Measurements from ENCODE around the gene NEBL. TPM values are rescaled to one million over a fixed set of nuclear protein-coding genes. Genes with fewer than 3 reads are reported as not detected.

Gene NEBL
- total and polyA plus RNA-seq, 3 experiments from 2014 or later, result 0.11 to 0.15 TPM; not detected in 1

GRCh38 chr10:20883552-20883951 lies 13.6 kb downstream of the NEBL start:
- Histone ChIP-seq H3K4me1 (ENCODE audit: insufficient read depth, low read length) (no peaks in the 10 kb centered on the region), H3K4me3 (ENCODE audit: low read length) (no peak overlapping the region), H3K27ac (ENCODE audit: low read depth, low read length) (no peak overlapping the region), H3K27me3 (ENCODE audit: insufficient read depth, low read length, poor library complexity, severe bottlenecking) (no peaks in the 10 kb centered on the region), H3K36me3 (ENCODE audit: insufficient read depth, low read length) (no peaks in the 10 kb centered on the region), H3K9me3 (ENCODE audit: low read length) (no peaks in the 10 kb centered on the region)
- Mint-ChIP-seq H3K4me3 (no peak overlapping the region), H3K27me3 (no peaks in the 10 kb centered on the region), H3K4me1 (no peaks in the 10 kb centered on the region), H3K9me3 (peaks cover 0 to 5% (median 1%) of the 10 kb centered on the region in 5 donors), H3K27ac (no peak overlapping the region), H3K36me3 (no peaks in the 10 kb centered on the region)
- ChIA-PET CTCF (no interaction called here), POLR2A (no interaction called here)
- DNase-seq, result no peak

- Mint-ChIP-seq H3K4me1 (no peaks in the 10 kb centered on the region), H3K27me3 (no peaks in the 10 kb centered on the region), H3K4me3 (no peak overlapping the region), H3K36me3 (no peaks in the 10 kb centered on the region), H3K27ac (no peak overlapping the region), H3K9me3 (peaks cover 0 to 13% (median 1%) of the 10 kb centered on the region in 5 donors)
- Histone ChIP-seq H3K27ac (ENCODE audit: low read depth, low read length) (no peak overlapping the region), H3K9me3 (ENCODE audit: low read length) (no peaks in the 10 kb centered on the region), H3K27me3 (ENCODE audit: insufficient read depth, low read length, poor library complexity, severe bottlenecking) (no peaks in the 10 kb centered on the region), H3K4me3 (ENCODE audit: low read length) (no peak overlapping the region), H3K4me1 (ENCODE audit: insufficient read depth, low read length) (no peaks in the 10 kb centered on the region), H3K36me3 (ENCODE audit: insufficient read depth, low read length) (no peaks in the 10 kb centered on the region)
- ChIA-PET POLR2A (no interaction called here), CTCF (no interaction called here)
- no peak for DNase-seq
These were observed 15.0 kb downstream of the NEBL start for GRCh38 chr10:20882091-20882490.

GRCh38 chr10:20879136-20879535 lies 18.0 kb downstream of the NEBL start:
- Mint-ChIP-seq H3K4me3 (no peak overlapping the region), H3K9me3 (peaks cover 0 to 13% (median 3%) of the 10 kb centered on the region in 5 donors), H3K27me3 (no peaks in the 10 kb centered on the region), H3K27ac (no peak overlapping the region), H3K36me3 (no peaks in the 10 kb centered on the region), H3K4me1 (no peaks in the 10 kb centered on the region)
- Histone ChIP-seq H3K27ac (ENCODE audit: low read depth, low read length) (no peak overlapping the region), H3K9me3 (ENCODE audit: low read length) (no peaks in the 10 kb centered on the region), H3K4me3 (ENCODE audit: low read length) (no peak overlapping the region), H3K4me1 (ENCODE audit: insufficient read depth, low read length) (no peaks in the 10 kb centered on the region), H3K27me3 (ENCODE audit: insufficient read depth, low read length, poor library complexity, severe bottlenecking) (no peaks in the 10 kb centered on the region), H3K36me3 (ENCODE audit: insufficient read depth, low read length) (no peaks in the 10 kb centered on the region)
- no peak for DNase-seq
- POLR2A ChIA-PET, result no interaction called here
- CTCF ChIA-PET, result no interaction called here

- POLR2A ChIA-PET, result no interaction called here
- CTCF ChIA-PET, result no interaction called here
- DNase-seq, result no peak
- Histone ChIP-seq H3K36me3 (ENCODE audit: insufficient read depth, low read length) (no peaks in the 10 kb centered on the region), H3K9me3 (ENCODE audit: low read length) (no peaks in the 10 kb centered on the region), H3K27me3 (ENCODE audit: insufficient read depth, low read length, poor library complexity, severe bottlenecking) (no peaks in the 10 kb centered on the region), H3K4me1 (ENCODE audit: insufficient read depth, low read length) (no peaks in the 10 kb centered on the region), H3K4me3 (ENCODE audit: low read length) (no peak overlapping the region), H3K27ac (ENCODE audit: low read depth, low read length) (no peak overlapping the region)
- H3K4me3 Mint-ChIP-seq, result no peak overlapping the region
- peaks cover 0 to 13% (median 3%) of the 10 kb centered on the region in 5 donors for H3K9me3 Mint-ChIP-seq
- no peaks in the 10 kb centered on the region for H3K27me3 Mint-ChIP-seq
- H3K36me3 Mint-ChIP-seq, result no peaks in the 10 kb centered on the region
- H3K27ac Mint-ChIP-seq, result no peak overlapping the region
- H3K4me1 Mint-ChIP-seq, result no peaks in the 10 kb centered on the region
These were observed 18.8 kb downstream of the NEBL start for GRCh38 chr10:20877986-20878983.

GRCh38 chr10:20877554-20877953 lies 19.6 kb downstream of the NEBL start:
- Histone ChIP-seq H3K27me3 (ENCODE audit: insufficient read depth, low read length, poor library complexity, severe bottlenecking) (no peaks in the 10 kb centered on the region), H3K27ac (ENCODE audit: low read depth, low read length) (no peak overlapping the region), H3K36me3 (ENCODE audit: insufficient read depth, low read length) (no peaks in the 10 kb centered on the region), H3K4me3 (ENCODE audit: low read length) (no peak overlapping the region), H3K4me1 (ENCODE audit: insufficient read depth, low read length) (no peaks in the 10 kb centered on the region), H3K9me3 (ENCODE audit: low read length) (no peaks in the 10 kb centered on the region)
- no peaks in the 10 kb centered on the region for H3K4me1 Mint-ChIP-seq
- no peak for DNase-seq
- H3K4me3 Mint-ChIP-seq, result no peak overlapping the region
- no peak overlapping the region for H3K27ac Mint-ChIP-seq
- no peaks in the 10 kb centered on the region for H3K36me3 Mint-ChIP-seq
- ChIA-PET POLR2A (no interaction called here), CTCF (no interaction called here)
- H3K9me3 Mint-ChIP-seq, result peaks cover 0 to 13% (median 3%) of the 10 kb centered on the region in 5 donors
- H3K27me3 Mint-ChIP-seq, result no peaks in the 10 kb centered on the region

- no peaks in the 10 kb centered on the region for H3K36me3 Mint-ChIP-seq
- no peaks in the 10 kb centered on the region for H3K4me1 Mint-ChIP-seq
- POLR2A ChIA-PET, result no interaction called here
- no peak for DNase-seq
- no peak overlapping the region for H3K4me3 ChIP-seq (ENCODE audit: low read length)
- H3K9me3 ChIP-seq (ENCODE audit: low read length), result no peaks in the 10 kb centered on the region
- H3K9me3 Mint-ChIP-seq, result peaks cover 0 to 13% (median 2%) of the 10 kb centered on the region in 5 donors
- H3K4me3 Mint-ChIP-seq, result no peak overlapping the region
- no peak overlapping the region for H3K27ac Mint-ChIP-seq
- H3K4me1 ChIP-seq (ENCODE audit: insufficient read depth, low read length), result no peaks in the 10 kb centered on the region
- H3K27me3 Mint-ChIP-seq, result no peaks in the 10 kb centered on the region
- CTCF ChIA-PET, result no interaction called here
- H3K27ac ChIP-seq (ENCODE audit: low read depth, low read length), result no peak overlapping the region
- no peaks in the 10 kb centered on the region for H3K27me3 ChIP-seq (ENCODE audit: insufficient read depth, low read length, poor library complexity, severe bottlenecking)
- no peaks in the 10 kb centered on the region for H3K36me3 ChIP-seq (ENCODE audit: insufficient read depth, low read length)
These were observed 22.9 kb downstream of the NEBL start for GRCh38 chr10:20874261-20874660.

GRCh38 chr10:20871970-20872369 lies 25.1 kb downstream of the NEBL start:
- Histone ChIP-seq H3K4me3 (ENCODE audit: low read length) (no peak overlapping the region), H3K36me3 (ENCODE audit: insufficient read depth, low read length) (no peaks in the 10 kb centered on the region), H3K27me3 (ENCODE audit: insufficient read depth, low read length, poor library complexity, severe bottlenecking) (no peaks in the 10 kb centered on the region), H3K4me1 (ENCODE audit: insufficient read depth, low read length) (no peaks in the 10 kb centered on the region), H3K27ac (ENCODE audit: low read depth, low read length) (no peak overlapping the region), H3K9me3 (ENCODE audit: low read length) (no peaks in the 10 kb centered on the region)
- ChIA-PET CTCF (no interaction called here), POLR2A (no interaction called here)
- peaks cover 0 to 6% (median 0%) of the 10 kb centered on the region in 5 donors for H3K9me3 Mint-ChIP-seq
- no peaks in the 10 kb centered on the region for H3K36me3 Mint-ChIP-seq
- H3K4me1 Mint-ChIP-seq, result no peaks in the 10 kb centered on the region
- no peaks in the 10 kb centered on the region for H3K27me3 Mint-ChIP-seq
- DNase-seq, result no peak
- H3K27ac Mint-ChIP-seq, result no peak overlapping the region
- H3K4me3 Mint-ChIP-seq, result no peak overlapping the region

GRCh38 chr10:20870834-20871233 lies 26.3 kb downstream of the NEBL start:
- Mint-ChIP-seq H3K4me1 (no peaks in the 10 kb centered on the region), H3K36me3 (no peaks in the 10 kb centered on the region), H3K4me3 (no peak overlapping the region), H3K27me3 (no peaks in the 10 kb centered on the region), H3K9me3 (peaks cover 0 to 6% (median 0%) of the 10 kb centered on the region in 5 donors), H3K27ac (no peak overlapping the region)
- H3K27me3 ChIP-seq (ENCODE audit: insufficient read depth, low read length, poor library complexity, severe bottlenecking), result no peaks in the 10 kb centered on the region
- no peak overlapping the region for H3K27ac ChIP-seq (ENCODE audit: low read depth, low read length)
- POLR2A ChIA-PET, result no interaction called here
- no peaks in the 10 kb centered on the region for H3K36me3 ChIP-seq (ENCODE audit: insufficient read depth, low read length)
- no peaks in the 10 kb centered on the region for H3K4me1 ChIP-seq (ENCODE audit: insufficient read depth, low read length)
- H3K9me3 ChIP-seq (ENCODE audit: low read length), result no peaks in the 10 kb centered on the region
- CTCF ChIA-PET, result no interaction called here
- DNase-seq, result no peak
- H3K4me3 ChIP-seq (ENCODE audit: low read length), result no peak overlapping the region
